T-helper 2 cell (primary cell): ENCODE results near the gene AATF.

Source experiments
- DNase-seq, 5 experiments: peaks; one replicate each; pipeline versions ENCODE4 v3.0.0 to v3.0.0-alpha.2; 2012 to 2022
- total RNA-seq, 2 donors: gene quantifications; one replicate each; lab custom pipeline; 2026; lab: John Stamatoyannopoulos, UW

Gene AATF
- total RNA-seq: 79.5 to 87.9 reads per million in 2 donors

DNA sequence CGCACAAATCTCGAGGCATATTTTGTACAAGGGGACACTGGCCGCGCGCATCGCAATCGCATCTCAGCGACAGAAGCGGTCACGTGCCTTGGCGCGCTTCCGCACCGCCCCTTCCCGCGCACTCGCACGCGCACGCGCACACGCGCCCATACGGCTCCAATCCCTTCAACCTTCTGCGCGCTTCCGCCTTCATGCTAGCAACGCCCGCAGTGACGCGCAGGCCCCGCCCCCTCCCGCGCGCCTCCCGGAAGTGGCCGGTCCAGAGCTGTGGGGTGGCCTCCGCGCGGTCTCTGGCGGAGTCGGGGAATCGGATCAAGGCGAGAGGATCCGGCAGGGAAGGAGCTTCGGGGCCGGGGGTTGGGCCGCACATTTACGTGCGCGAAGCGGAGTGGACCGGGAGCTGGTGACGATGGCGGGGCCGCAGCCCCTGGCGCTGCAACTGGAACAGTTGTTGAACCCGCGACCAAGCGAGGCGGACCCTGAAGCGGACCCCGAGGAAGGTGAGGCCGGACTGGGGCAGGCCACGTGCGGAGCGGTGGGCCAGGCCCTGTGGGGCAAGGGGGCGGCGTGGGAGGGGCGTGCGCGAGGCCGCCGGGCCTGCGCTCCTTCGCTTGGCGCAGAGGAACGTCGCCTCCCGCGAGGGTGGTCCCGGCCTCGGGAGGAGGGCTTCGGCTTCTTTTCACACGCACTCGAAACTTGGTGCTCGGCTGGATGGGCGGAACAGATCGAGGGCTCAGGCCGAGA is at the start of gene AATF:
TSS of gene AATF (plus strand) at position 238 of the 744 bp plus-strand sequence. CDS start at position 410, 172 bp downstream.
- peak; percentile 90 to 98 (median 95) for DNase-seq

- no peak for DNase-seq
These were observed 49.2 kb upstream of the AATF start for GRCh38 chr17:36899250-36900159.

- DNase-seq: no peak
These were observed 48.6 kb upstream of the AATF start for GRCh38 chr17:36900160-36900512.

DNA sequence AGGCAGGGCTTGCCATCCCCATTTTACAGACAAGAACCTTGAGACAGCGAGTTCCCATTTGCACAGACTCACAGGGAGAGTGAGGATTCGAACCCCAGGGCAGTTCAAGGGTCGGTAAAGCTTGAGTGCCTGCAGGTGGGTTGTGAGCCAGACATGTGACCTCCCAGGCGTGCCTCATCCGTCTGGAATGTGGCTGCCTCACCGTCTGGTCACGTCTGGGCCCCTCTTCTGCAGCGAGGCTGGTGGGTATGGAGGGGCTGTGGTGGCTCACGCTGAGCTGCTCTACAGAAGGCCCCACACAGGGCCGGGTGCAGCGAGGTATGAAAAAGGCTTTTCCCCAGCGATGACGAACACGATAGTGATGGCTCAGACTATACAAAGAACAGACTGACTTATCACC is 47.2 kb upstream of the AATF start:
- no peak for DNase-seq

DNA sequence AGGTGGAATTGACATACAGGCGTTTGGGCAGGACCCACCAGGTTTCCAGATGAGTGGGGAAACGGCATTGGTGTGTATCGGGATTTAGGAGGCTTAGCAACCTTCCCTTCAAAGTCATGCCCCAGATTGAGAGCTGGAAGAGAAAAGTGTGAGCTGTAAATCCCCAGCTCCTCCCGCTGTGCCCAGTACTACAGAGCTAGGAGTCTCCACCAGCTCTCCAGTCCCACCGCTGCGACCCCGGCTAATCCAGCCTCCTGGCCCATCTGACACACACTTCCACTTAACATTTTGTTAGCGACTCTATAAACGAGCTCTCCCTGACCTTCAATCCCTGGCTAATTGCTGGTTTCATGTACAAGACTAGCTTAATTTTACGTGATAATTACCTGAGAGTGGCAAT is 41.3 kb upstream of the AATF start:
- DNase-seq: no peak

DNA sequence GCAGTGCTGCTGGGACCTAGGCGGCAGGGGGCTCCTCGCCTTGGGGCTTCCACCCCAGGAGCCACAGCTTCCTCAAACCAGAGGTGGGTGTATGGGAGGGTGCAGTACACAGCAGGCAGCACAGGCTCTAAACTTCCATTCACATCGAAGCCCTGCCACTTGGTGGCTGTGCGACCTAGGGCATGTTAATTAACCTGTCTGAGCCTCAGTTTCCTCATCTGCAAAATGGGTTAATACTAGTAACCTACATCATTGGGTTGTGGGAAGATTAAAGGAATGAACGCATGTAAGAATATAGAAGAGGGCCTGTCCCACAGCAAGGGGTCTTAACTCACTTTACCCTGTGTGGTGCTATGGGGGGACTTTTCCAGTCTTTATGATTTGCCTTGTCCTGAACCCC is 38.2 kb upstream of the AATF start:
- DNase-seq: no peak

DNA sequence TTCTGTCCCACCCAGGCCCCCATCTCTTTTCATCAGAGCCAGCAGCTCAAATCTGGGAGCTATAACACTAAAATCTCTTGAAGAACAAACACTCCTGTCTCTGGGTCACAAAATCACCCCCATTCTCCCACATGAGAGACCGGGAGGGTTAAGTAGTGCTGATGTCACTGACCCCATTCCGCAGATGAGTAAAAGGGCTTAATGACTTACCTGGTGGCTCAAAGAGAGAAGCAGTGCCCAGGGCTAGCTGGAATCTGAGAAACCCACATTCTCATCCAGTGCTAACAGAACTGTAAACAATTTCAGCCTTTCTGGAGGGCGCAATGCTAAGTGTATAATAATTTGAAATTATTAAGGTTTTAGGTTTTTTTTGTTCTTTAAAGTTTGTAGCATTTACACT is 37.8 kb upstream of the AATF start:
- DNase-seq: no peak

DNA sequence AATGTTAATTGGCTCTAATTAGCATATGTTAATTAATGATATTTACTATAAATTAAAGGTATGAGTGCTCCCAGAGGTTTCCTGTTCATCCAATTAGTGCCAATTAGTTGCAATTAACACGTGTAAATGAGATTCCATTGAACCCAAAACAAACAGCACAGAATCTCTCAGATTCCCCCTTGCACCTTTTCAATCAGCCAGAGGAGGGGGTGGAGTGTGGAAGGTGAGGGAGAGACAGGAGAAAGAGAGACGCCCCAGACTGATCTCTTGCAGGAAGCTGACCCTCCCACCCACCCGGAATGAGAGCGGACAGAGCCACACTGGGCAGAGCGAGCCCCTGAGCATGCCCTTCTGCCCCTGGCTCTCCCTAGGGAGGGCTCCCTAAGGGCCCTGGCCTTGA is 35.6 kb upstream of the AATF start:
- no peak for DNase-seq

DNA sequence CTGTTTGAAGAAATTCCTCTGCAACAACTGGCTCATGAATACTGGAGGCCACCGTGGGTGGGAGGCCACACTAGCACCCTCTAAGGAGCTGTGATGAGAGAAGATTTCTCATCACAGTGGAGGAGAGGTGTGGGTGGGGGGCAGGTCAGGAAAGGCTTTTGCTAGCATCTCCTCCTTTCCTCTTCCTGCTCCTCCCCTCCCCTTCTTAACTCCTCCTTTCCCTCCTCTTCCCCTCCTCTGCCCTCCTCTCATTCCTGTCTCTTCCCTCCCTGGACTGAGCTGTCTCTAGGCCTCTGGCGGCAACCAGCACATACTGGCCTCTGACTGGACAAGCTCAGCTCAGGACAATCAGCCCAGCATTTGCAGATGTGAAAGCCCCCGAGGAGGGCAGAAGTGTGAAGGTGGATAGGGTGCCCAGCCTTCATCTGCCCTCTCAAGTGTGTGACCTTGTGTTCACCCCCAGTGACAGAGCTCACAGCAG is 30.5 kb upstream of the AATF start:
- no peak for DNase-seq

GRCh38 chr17:36919407-36919968 is 29.3 kb upstream of the AATF start:
- no peak for DNase-seq

DNA sequence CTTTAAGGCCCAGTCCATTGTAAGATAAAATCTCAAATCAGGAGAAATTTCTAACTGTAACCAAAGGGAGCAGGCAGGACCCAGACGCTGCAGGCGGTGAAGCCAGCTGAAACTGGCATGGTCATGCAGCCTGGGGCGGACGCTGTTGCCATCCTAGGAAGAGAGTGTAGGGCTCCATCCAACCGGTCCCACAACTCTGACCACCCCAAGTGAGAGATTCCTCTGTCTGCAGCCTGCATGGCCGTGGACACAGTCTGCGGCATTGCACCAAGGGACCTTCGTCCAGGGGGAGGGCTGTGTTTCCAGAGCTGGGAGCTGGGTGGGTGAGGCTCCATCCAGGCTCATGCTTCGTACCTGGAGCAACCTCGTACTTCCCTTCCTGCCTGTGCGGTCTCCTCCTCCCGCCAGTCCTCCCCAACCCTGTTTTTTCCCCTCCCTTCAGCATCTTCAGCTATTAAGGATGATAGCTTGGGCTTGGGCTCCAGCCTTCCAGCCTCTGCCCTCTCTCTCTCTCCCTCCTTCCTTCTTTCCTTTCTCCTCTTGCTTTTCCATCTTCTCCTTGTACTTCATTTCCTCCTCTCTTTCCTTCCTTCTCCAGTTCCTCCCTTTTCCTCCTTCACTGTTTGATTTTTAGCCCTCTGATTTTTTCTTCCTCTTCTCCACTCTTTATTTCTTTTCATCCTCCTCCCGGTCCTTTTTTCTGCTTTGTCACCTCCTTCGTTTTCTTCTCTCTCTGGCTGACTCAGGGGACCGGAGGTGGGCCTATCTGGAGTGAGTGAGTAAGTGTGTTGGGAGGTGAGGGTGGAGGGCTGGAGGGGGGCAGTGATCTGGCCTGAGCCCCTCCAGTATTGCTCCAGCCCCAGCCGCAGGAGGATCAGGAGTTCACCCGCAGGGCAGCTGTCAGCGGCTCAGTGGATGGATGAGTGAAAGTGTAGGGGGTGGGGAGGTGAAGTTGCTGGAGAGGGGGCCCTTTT is 28.4 kb upstream of the AATF start:
- no peak for DNase-seq

DNA sequence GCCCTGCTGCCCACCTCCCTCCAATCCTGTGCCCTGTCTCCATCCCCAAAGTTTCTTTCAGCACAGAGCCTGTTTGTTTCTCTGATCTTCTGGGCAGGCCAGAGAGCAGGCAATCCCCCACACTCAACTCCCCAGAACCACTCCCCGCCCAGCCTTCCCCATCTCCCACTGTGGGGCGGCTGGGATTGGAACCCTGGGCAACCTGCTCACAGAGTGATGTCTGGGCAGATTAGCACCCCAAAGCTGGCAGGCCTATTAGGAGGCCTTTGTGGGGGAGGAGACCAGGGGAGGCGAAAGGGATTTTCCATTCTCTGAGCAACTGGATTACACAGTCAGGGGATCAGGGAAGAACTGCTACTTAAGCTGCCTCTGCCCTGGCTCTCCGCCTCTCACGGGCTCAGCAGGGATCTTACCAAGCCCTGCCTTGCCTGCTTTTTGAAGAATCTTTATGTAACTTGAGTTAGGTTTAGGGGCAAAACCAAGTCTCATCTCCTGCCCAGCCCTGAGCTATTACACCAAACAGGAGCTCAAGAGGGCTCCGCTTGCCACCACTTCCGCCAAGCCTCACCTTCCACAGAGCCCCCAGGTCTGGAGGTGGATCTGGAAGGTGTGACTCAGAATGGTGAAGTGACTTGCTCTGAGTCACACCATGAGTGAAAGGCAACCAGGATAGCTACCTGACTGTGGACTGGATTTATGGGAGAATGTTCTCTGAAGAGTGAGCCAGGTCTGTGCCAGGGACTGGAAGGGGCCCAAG is 27.5 kb upstream of the AATF start:
- DNase-seq: peak in 2 of 5 experiments; percentile 52 to 54

DNA sequence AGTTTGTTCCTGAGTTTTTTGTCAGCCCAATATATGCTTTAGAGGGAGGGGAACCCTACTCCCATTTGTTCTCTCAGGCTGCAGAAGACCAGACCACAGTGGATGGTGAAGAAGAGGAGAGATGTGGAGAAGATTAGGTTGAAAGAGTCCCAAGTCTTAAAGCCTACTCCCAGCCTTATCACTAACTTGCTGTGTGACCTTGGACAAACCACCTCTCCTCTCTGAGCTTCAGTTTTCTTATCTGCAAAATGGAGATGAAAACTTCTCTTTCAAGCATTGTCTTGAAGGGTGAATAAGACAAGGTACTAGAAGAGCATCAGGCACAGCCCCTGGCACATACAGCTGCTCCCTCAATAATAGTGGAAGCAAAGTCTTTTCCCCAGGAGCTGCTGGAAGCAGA is 26.6 kb upstream of the AATF start:
- no peak for DNase-seq

- no peak for DNase-seq
These were observed 24.9 kb upstream of the AATF start for GRCh38 chr17:36923814-36924221.

DNA sequence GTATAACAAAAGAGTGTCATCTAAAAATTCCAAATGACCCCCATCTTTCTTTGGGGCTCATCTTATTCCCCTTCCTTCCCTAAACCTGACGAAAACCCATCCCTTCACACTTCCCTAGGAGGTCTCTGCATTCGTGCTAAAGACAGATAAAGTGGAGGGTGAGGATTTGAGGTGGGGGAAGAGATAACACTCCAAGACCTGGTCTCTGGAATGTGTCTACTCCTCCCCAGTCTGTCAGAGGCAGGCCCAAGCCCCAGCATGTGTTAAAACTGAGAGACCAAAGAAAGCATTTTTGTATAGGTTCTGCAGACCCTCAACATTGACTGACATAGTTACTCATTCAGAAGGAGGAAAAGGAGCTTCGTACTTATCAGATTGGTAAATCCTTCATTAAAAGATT is 22.5 kb upstream of the AATF start:
- no peak for DNase-seq

DNA sequence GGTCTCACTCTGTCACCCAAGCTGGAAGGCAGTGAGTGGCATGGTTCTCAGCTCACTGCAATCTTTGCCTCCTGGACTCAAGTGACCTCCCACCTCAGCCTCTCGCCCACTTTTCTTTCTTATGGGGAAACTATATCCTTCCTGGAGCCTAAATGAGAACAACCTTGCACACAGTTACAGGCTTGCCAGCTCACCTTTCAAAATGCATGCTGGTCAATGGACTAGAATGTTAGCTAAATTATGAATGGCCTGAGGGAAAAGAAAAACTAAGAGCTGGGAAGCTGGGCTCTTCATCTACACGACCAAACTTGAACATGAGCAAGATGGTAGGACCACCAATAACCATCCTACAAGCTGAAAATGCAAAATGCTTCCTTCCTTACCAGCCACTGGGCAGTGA is 22.1 kb upstream of the AATF start:
- no peak for DNase-seq

DNA sequence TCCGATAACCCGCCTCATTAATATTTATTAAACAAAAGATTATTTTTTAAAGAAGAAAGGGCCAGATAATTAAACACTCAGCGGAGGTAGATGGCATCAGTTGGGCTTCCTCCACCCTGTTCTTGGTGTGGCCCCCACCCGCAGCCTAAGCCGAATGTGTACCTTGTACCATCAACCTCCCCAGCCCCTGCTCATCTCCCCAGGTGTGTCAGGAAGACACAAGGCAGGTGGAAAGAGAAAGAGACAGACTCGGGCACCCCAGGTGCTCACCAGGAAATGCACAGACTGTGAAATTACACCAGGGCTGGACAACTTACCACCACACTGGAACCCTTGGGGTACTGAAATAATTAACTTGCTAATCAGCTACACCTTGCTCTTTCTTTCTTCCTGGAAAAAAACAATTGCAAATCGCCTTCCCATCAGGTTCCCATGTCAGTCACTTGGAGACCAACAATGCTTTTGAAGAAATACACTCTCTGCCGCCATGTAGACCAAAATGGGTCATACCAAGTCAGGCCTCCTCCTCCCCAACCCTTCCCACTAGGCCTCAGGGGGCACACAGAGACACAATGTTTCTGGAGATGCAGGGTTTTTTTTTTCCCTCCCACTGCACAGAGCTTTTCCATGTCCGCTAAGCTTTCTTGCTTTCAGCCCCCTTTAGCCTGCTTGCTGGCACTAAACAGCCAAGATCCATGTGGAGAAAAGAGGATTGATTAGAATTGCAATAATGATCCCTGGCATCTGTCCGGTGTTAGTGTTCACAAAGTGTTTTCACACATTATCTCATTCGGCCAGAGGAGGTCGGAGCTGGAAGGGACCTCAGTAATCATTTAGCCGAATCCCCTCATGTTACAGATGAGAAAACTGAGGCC is 20.0 kb upstream of the AATF start:
- no peak for DNase-seq

DNA sequence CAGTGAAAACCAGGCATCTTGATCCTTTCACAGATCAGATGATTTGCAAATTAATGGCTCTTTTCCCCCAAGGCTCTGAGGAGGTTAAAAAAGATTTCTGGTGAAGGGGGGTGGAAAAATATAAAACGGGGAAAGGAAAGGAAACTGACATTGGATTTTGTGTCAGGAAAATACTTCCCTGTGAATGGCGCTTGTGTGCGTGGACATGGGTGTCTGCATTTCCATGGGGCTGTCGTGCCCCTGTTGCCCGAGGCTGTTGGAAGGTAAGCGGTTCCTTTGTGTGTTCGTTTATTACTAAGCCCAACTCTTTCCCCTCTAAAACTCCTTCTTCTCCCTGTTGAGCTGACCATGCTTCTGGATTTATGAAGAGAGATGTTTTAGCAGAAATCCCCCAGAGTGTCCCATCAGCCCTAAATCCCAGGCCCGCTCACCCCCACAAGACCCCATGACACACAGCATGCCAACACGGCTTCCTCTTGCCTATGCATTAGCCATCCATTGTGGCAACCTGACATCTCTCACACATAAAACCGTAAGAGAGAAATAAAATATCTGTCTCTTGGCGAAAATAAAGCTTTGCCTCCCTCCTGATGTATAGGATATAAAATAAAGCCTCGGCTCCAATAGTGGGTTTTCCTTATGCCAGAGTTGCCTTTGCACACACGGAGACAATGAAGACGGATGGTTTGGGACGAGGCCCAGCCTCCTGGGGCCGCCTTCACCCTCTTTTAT is 18.7 kb upstream of the AATF start:
- no peak for DNase-seq

GRCh38 chr17:36930583-36930900 is 18.2 kb upstream of the AATF start:
- no peak for DNase-seq
